GM12878 (cell line): ENCODE results near the gene ACTN3.

ENCODE experiments used
- CHD4 ChIP-seq: fragments of 200-600 bp; sonication (generic); IDR thresholded peaks from 2 replicates; pipeline ENCODE4 v1.6.1; 2016; ENCODE audit warnings: mild to moderate bottlenecking
- CREB1 ChIP-seq: IDR thresholded peaks from 2 replicates; pipeline ENCODE4 v1.6.1; 2012; ENCODE audit warnings: low read depth, mild to moderate bottlenecking, inconsistent platforms
- FOS ChIP-seq: IDR thresholded peaks from 3 replicates; pipeline ENCODE4 v1.6.1; 2011; ENCODE audit warnings: borderline replicate concordance; ENCODE audit not compliant: insufficient read length; ENCODE audit errors: extremely low read depth
- MEF2A ChIP-seq: IDR thresholded peaks from 2 replicates; pipeline ENCODE4 v1.6.1; 2011; ENCODE audit warnings: low read depth, mild to moderate bottlenecking, low read length, moderate library complexity; ENCODE audit not compliant: insufficient read depth
- NR2C2 ChIP-seq: IDR thresholded peaks from 2 replicates; pipeline ENCODE4 v1.6.1; 2011; ENCODE audit warnings: borderline replicate concordance, low read depth; ENCODE audit not compliant: control insufficient read depth, insufficient read length
- POLR2A ChIP-seq: IDR thresholded peaks from 2 replicates; pipeline ENCODE4 v1.6.1; 2011; ENCODE audit warnings: low read depth, mild to moderate bottlenecking, low read length
- POLR2AphosphoS5 ChIP-seq: IDR thresholded peaks from 2 replicates; pipeline ENCODE4 v1.6.1; 2011; ENCODE audit warnings: mild to moderate bottlenecking, low read length, inconsistent platforms
- RBBP5 ChIP-seq: fragments of 200-600 bp; sonication (generic); conservative IDR thresholded peaks from 2 replicates; pipeline ENCODE4 v1.6.1; 2016
- SMAD1 ChIP-seq: fragments of 450-650 bp; IDR thresholded peaks from 2 replicates; pipeline ENCODE4 v1.6.1; 2018; ENCODE audit warnings: mild to moderate bottlenecking, low read depth; ENCODE audit not compliant: partially characterized antibody
- SRF ChIP-seq, 2 experiments: IDR thresholded peaks; 2 replicates each; pipeline ENCODE4 v1.6.1; 2011; ENCODE audit warnings: low read depth in 2 of 2, low read length in 2 of 2, mild to moderate bottlenecking in 1 of 2, moderate library complexity in 1 of 2
- ZSCAN29 ChIP-seq: fragments of 450-650 bp; IDR thresholded peaks from 2 replicates; pipeline ENCODE4 v1.6.1; 2017; ENCODE audit warnings: mild to moderate bottlenecking, moderate library complexity
- TF ChIP-seq, protein P1 (sequence below): fragments of 450-650 bp; IDR thresholded peaks from 2 replicates; pipeline ENCODE4 v1.6.1; 2017; ENCODE audit warnings: mild to moderate bottlenecking
- TF ChIP-seq, protein P2 (sequence below), 3 experiments: IDR thresholded peaks in 2 of 3; conservative IDR thresholded peaks in 1 of 3; 2 replicates each; pipeline ENCODE4 v1.5.1; 2011; ENCODE audit warnings: low read depth in 3 of 3, low read length in 3 of 3, mild to moderate bottlenecking in 3 of 3, control low read depth in 2 of 3, moderate library complexity in 2 of 3, inconsistent platforms in 1 of 3, mixed read lengths in 1 of 3; ENCODE audit not compliant: control insufficient read depth in 2 of 3, insufficient read depth in 1 of 3; ENCODE audit errors: extremely low read depth in 1 of 3

DNA sequence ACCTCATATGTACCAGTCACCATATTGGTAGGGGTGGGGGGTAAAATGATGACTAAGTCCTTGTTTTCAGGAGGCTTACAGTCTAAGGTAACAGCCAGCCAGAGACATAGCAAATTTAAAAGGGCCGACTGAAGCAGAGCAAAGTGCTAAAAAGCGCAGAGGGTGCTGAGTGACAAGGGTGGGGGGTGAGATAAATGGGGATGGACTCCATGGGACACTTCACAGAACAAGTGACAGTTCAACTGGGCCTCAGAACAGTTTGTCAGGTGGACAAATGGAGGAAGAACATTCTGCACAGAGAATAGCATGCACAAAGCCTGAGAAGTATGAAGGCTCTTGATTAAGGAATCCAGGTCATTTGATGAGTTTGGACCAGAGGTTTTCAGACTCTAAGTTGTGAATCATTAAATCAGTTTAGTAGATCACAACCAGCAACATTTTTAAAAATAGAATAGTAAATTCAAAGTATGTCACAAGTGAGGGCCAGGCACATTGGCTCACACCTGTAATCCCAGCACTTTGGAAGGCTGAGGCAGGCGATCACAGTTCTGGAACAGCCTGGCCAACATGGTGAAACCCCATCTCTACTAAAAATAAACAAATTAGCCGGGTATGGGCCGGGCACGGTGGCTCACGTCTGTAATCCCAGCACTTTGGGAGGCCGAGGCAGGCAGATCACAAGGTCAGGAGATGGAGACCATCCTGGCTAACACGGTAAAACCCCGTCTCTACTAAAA, 22.2 kb upstream of the ACTN3 start:
- TF ChIP-seq, protein P1, sequence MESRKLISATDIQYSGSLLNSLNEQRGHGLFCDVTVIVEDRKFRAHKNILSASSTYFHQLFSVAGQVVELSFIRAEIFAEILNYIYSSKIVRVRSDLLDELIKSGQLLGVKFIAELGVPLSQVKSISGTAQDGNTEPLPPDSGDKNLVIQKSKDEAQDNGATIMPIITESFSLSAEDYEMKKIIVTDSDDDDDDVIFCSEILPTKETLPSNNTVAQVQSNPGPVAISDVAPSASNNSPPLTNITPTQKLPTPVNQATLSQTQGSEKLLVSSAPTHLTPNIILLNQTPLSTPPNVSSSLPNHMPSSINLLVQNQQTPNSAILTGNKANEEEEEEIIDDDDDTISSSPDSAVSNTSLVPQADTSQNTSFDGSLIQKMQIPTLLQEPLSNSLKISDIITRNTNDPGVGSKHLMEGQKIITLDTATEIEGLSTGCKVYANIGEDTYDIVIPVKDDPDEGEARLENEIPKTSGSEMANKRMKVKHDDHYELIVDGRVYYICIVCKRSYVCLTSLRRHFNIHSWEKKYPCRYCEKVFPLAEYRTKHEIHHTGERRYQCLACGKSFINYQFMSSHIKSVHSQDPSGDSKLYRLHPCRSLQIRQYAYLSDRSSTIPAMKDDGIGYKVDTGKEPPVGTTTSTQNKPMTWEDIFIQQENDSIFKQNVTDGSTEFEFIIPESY = no peak
- TF ChIP-seq POLR2A = no peak
- TF ChIP-seq, protein P2, sequence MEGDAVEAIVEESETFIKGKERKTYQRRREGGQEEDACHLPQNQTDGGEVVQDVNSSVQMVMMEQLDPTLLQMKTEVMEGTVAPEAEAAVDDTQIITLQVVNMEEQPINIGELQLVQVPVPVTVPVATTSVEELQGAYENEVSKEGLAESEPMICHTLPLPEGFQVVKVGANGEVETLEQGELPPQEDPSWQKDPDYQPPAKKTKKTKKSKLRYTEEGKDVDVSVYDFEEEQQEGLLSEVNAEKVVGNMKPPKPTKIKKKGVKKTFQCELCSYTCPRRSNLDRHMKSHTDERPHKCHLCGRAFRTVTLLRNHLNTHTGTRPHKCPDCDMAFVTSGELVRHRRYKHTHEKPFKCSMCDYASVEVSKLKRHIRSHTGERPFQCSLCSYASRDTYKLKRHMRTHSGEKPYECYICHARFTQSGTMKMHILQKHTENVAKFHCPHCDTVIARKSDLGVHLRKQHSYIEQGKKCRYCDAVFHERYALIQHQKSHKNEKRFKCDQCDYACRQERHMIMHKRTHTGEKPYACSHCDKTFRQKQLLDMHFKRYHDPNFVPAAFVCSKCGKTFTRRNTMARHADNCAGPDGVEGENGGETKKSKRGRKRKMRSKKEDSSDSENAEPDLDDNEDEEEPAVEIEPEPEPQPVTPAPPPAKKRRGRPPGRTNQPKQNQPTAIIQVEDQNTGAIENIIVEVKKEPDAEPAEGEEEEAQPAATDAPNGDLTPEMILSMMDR (IDR thresholded peaks at IDR 0.05 in 2 of 3, conservative IDR thresholded peaks at IDR 0.05 in 1 of 3; ENCODE audit: control insufficient read depth in 2 of 3, extremely low read depth in 1 of 3, insufficient read depth in 1 of 3, low read depth in 3 of 3, low read length in 3 of 3) = no peak
- no peak for TF ChIP-seq FOS
- no peak for TF ChIP-seq CHD4
- no peak for TF ChIP-seq ZSCAN29
- no peak for TF ChIP-seq POLR2AphosphoS5
- no peak for TF ChIP-seq CREB1
- TF ChIP-seq NR2C2 = no peak
- no peak for TF ChIP-seq SRF (IDR thresholded peaks at IDR 0.05; ENCODE audit: low read depth in 2 of 2, low read length in 2 of 2)
- TF ChIP-seq SMAD1 = no peak
- no peak for TF ChIP-seq MEF2A
- no peak for TF ChIP-seq RBBP5
